Bronchial epithelial cell (primary cell): ENCODE measurements around the gene SLC36A2. TPM values are rescaled to one million over a fixed set of nuclear protein-coding genes. Genes with fewer than 3 reads are reported as not detected.
A peak's percentile ranks its signal among the peaks of the same experiment; 100 is the strongest.

Experiments used
- DNase-seq: peaks from one replicate; pipeline ENCODE4 v3.0.0-alpha.2; 2010; ENCODE audit warnings: low read depth
- FAIRE-seq: peaks from 2 replicates; lab custom pipeline; 2011; peaks lifted over from hg19 to GRCh38; lab: Jason Lieb, UNC
- H3K27me3 ChIP-seq: 2 replicates; pipeline ENCODE4 v1.5.1; 2011; ENCODE audit warnings: low read length; ENCODE audit not compliant: control insufficient read depth, insufficient read depth
- H3K36me3 ChIP-seq: 2 replicates; pipeline ENCODE4 v1.5.1; 2011; ENCODE audit warnings: low read length; ENCODE audit not compliant: control insufficient read depth, insufficient read depth
- H3K4me3 ChIP-seq: 2 replicates; pipeline ENCODE4 v1.5.1; 2011; ENCODE audit warnings: mild to moderate bottlenecking, low read depth, low read length, control low read depth
- CTCF ChIP-seq: IDR thresholded peaks from 2 replicates; pipeline ENCODE4 v1.5.1; 2011; ENCODE audit warnings: mild to moderate bottlenecking, moderate library complexity, low read length, control low read depth, inconsistent platforms; ENCODE audit not compliant: insufficient read depth, severe bottlenecking
- total RNA-seq: library from RNA; depleted of rRNA; stranded (reverse); fragments of >200 nt; gene quantifications from 2 replicates; pipeline ENCODE4 v1.2.1, GENCODE V29; 2014

The SLC36A2 gene
- total RNA-seq, 1 donor from 2014 or later, result not detected

- no peak for TF ChIP-seq CTCF
- Histone ChIP-seq H3K36me3 (no peaks in the 10 kb centered on the region), H3K27me3 (peaks cover 16% of the 10 kb centered on the region), H3K4me3 (no peak overlapping the region)
- no peak for FAIRE-seq
- DNase-seq, result no peak
Observed at GRCh38 chr5:151345187-151345807, 2.1 kb downstream of the SLC36A2 start.

GRCh38 chr5:151344088-151344487 is 3.3 kb downstream of the SLC36A2 start:
- FAIRE-seq (peak; percentile 36), DNase-seq (no peak)
- Histone ChIP-seq H3K27me3 (peaks cover 16% of the 10 kb centered on the region), H3K36me3 (no peaks in the 10 kb centered on the region), H3K4me3 (no peak overlapping the region)
- no peak for TF ChIP-seq CTCF

GRCh38 chr5:151340004-151340403 is 7.4 kb downstream of the SLC36A2 start:
- no peak for TF ChIP-seq CTCF
- H3K4me3 ChIP-seq, result no peak overlapping the region
- no peak for FAIRE-seq
- no peak for DNase-seq
- H3K27me3 ChIP-seq, result peaks cover 8% of the 10 kb centered on the region
- H3K36me3 ChIP-seq, result no peaks in the 10 kb centered on the region

GRCh38 chr5:151338734-151339133 is 8.6 kb downstream of the SLC36A2 start:
- no peak for FAIRE-seq
- no peak for TF ChIP-seq CTCF

GRCh38 chr5:151332857-151333256 is 14.5 kb downstream of the SLC36A2 start:
- Histone ChIP-seq H3K36me3 (no peaks in the 10 kb centered on the region), H3K27me3 (no peaks in the 10 kb centered on the region), H3K4me3 (no peak overlapping the region)
- no peak for DNase-seq
- FAIRE-seq, result no peak
- no peak for TF ChIP-seq CTCF

More at GRCh38 chr5:151338734-151339133, 8.6 kb downstream of the SLC36A2 start:
- H3K4me3 ChIP-seq, result no peak overlapping the region
- H3K36me3 ChIP-seq, result no peaks in the 10 kb centered on the region
- H3K27me3 ChIP-seq, result peaks cover 3% of the 10 kb centered on the region
- no peak for DNase-seq

GRCh38 chr5:151328734-151329133 is 18.6 kb downstream of the SLC36A2 start:
- Histone ChIP-seq H3K4me3 (no peak overlapping the region), H3K36me3 (no peaks in the 10 kb centered on the region), H3K27me3 (peaks cover 2% of the 10 kb centered on the region)
- FAIRE-seq, result no peak
- no peak for DNase-seq
- no peak for TF ChIP-seq CTCF
